Measurements from ENCODE around the gene KRT82.

GRCh38 chr12:52362118-52362726, 43.9 kb downstream of the KRT82 start:
- TF ChIP-seq TAF1 (IDR thresholded peaks at IDR 0.05; ENCODE audit: borderline replicate concordance, insufficient read depth, low read length) (no peak), SIN3A (IDR thresholded peaks at IDR 0.05; ENCODE audit: borderline replicate concordance, insufficient read depth, low read length) (no peak), POLR2AphosphoS5 (IDR thresholded peaks at IDR 0.05; ENCODE audit: low read depth, low read length) (no peak), REST (IDR thresholded peaks at IDR 0.05; ENCODE audit: insufficient read depth in 1 of 2, low read depth in 2 of 2, low read length in 2 of 2) (no peak)
